22Rv1 (cell line): Measurements from ENCODE around the gene SLC4A7.

Experiments
- CTCF ChIP-seq: fragments of 450-650 bp; IDR thresholded peaks from 2 replicates; pipeline ENCODE4 v1.5.1; 2017; ENCODE audit warnings: mild to moderate bottlenecking
- ZFX ChIP-seq: fragments of 450-650 bp; IDR thresholded peaks from 2 replicates; pipeline ENCODE4 v1.6.1; 2017; ENCODE audit warnings: antibody characterized with exemption, borderline replicate concordance

- TF ChIP-seq CTCF (no peak), ZFX (no peak)
Observed at GRCh38 chr3:27391796-27392195, 92.4 kb downstream of the SLC4A7 start.
